Panc1 (cell line): ENCODE data around the gene TREM2. TPM values are rescaled to one million over a fixed set of nuclear protein-coding genes. Genes with fewer than 3 reads are reported as not detected.

Experiments used
- ATAC-seq: fragments of 200-7000 bp; cut with Tn5 transposase; 2 replicates; pipeline ENCODE4 v1.9.1; 2020; ENCODE audit warnings: mild to moderate bottlenecking, moderate library complexity
- BruUV-seq: library from RNA; stranded (reverse); fragments of 400-500 nt; replicated peaks from 2 replicates; lab custom pipeline; 2021; lab: Mats Ljungman, UMichigan
- CTCF ChIA-PET: fragments of 300-600 bp; sonication (Branson Sonifier 250); formaldehyde crosslinking; loops from one replicate; lab custom pipeline; 2022; ENCODE audit warnings: antibody characterized with exemption; lab: Charles Lee
- POLR2A ChIA-PET: fragments of 300-600 bp; sonication (Branson Sonifier 250); formaldehyde crosslinking; loops from one replicate; lab custom pipeline; 2022; ENCODE audit warnings: antibody characterized with exemption; lab: Charles Lee
- DNase-seq: peaks from one replicate; pipeline ENCODE4 v3.0.0-alpha.2; 2010; ENCODE audit warnings: low read depth, low spot score
- H3K27ac ChIP-seq: 2 replicates; pipeline ENCODE4 v1.5.1; 2011; ENCODE audit warnings: mild to moderate bottlenecking, low read length, inconsistent platforms
- H3K27me3 ChIP-seq: fragments of 200-500 bp; sonication (Bioruptor generic); 2 replicates; pipeline ENCODE4 v1.6.0; 2014; ENCODE audit warnings: low read length, inconsistent platforms; ENCODE audit not compliant: control insufficient read depth, insufficient read depth
- H3K36me3 ChIP-seq: fragments of 200-500 bp; sonication (Bioruptor generic); 2 replicates; pipeline ENCODE4 v1.5.1; 2014; ENCODE audit warnings: inconsistent platforms, mild to moderate bottlenecking, low read length, moderate library complexity; ENCODE audit not compliant: control insufficient read depth, insufficient read depth
- H3K4me1 ChIP-seq: 2 replicates; pipeline ENCODE4 v1.5.1; 2011; ENCODE audit warnings: inconsistent platforms, mild to moderate bottlenecking, low read length, moderate library complexity; ENCODE audit not compliant: control insufficient read depth, insufficient read depth
- H3K4me3 ChIP-seq, 2 experiments: 2 replicates each; pipeline ENCODE4 v1.5.1; 2011 to 2012; ENCODE audit warnings: low read depth in 2 of 2, low read length in 2 of 2, mild to moderate bottlenecking in 2 of 2, inconsistent platforms in 1 of 2, moderate library complexity in 1 of 2
- H3K9me3 ChIP-seq: fragments of 200-500 bp; sonication (Bioruptor generic); 2 replicates; pipeline ENCODE4 v1.5.1; 2014; ENCODE audit warnings: low read depth, mild to moderate bottlenecking, inconsistent platforms, low read length, moderate library complexity; ENCODE audit not compliant: control insufficient read depth, insufficient read depth
- CTCF ChIP-seq: fragments of 450-650 bp; IDR thresholded peaks from 2 replicates; pipeline ENCODE4 v1.5.1; 2017; ENCODE audit warnings: mild to moderate bottlenecking
- POLR2AphosphoS5 ChIP-seq: IDR thresholded peaks from 2 replicates; pipeline ENCODE4 v1.6.1; 2012; ENCODE audit warnings: mild to moderate bottlenecking, low read depth, low read length, moderate library complexity
- REST ChIP-seq, 2 experiments: IDR thresholded peaks; 2 replicates each; pipeline ENCODE4 v1.6.1; 2011 to 2012; ENCODE audit warnings: low read depth in 2 of 2, control low read depth in 1 of 2, low read length in 1 of 2, mild to moderate bottlenecking in 1 of 2, moderate library complexity in 1 of 2; ENCODE audit not compliant: insufficient read depth in 1 of 2
- SIN3A ChIP-seq: IDR thresholded peaks from 2 replicates; pipeline ENCODE4 v1.6.1; 2012; ENCODE audit warnings: low read depth, mild to moderate bottlenecking, low read length, moderate library complexity, borderline replicate concordance; ENCODE audit not compliant: insufficient read depth
- TCF7L2 ChIP-seq: IDR thresholded peaks from 2 replicates; pipeline ENCODE4 v1.6.1; 2011; ENCODE audit warnings: mild to moderate bottlenecking, low read depth, low read length, inconsistent platforms
- in situ Hi-C: cut with HindIII; loops from 2 replicates; pipeline ENCODE4 v1.10.0; 2016; ENCODE audit warnings: low sequenced_read_pairs, low pct_unique_long_range_greater_than_20kb
- intact Hi-C: fragments of 100-400 bp; cut with micrococcal nuclease; formaldehyde crosslinking; loops from one replicate; pipeline ENCODE4 v1.10.0; 2022; ENCODE audit not compliant: unreplicated experiment
- total RNA-seq: library from RNA; stranded (reverse); gene quantifications from one replicate; pipeline ENCODE4 v1.2.1, GENCODE V29; 2021; ENCODE audit not compliant: unreplicated experiment

Gene TREM2
- total RNA-seq, 1 experiment from 2014 or later = not detected

- ChIA-PET CTCF (no interaction called here), POLR2A (no interaction called here)
These were observed 31.5 kb upstream of the TREM2 start for GRCh38 chr6:41194386-41194785.

GRCh38 chr6:41193884-41194283 lies 31.0 kb upstream of the TREM2 start:
- Histone ChIP-seq H3K4me1 (no peaks in the 10 kb centered on the region), H3K4me3 (no peak overlapping the region), H3K9me3 (peaks cover 4% of the 10 kb centered on the region; the same call in 1 of the 2 replicates), H3K27me3 (peaks cover 4% of the 10 kb centered on the region; the same call in 1 of the 2 replicates), H3K27ac (no peak overlapping the region), H3K36me3 (no peaks in the 10 kb centered on the region)
- DNase-seq (no peak), ATAC-seq (no peak)
- TF ChIP-seq CTCF (no peak), POLR2AphosphoS5 (no peak), SIN3A (no peak), REST (IDR thresholded peaks at IDR 0.05; ENCODE audit: insufficient read depth in 1 of 2, low read depth in 2 of 2, low read length in 1 of 2) (no peak), TCF7L2 (no peak)
- ChIA-PET POLR2A (no interaction called here), CTCF (no interaction called here)
- BruUV-seq = no TSS peak
- in situ Hi-C loops (no loop called here), intact Hi-C loops (no loop called here)

More at GRCh38 chr6:41194386-41194785, 31.5 kb upstream of the TREM2 start:
- Histone ChIP-seq H3K4me3 (no peak overlapping the region), H3K27ac (no peak overlapping the region), H3K4me1 (no peaks in the 10 kb centered on the region), H3K9me3 (peaks cover 4% of the 10 kb centered on the region; the same call in 1 of the 2 replicates), H3K36me3 (no peaks in the 10 kb centered on the region), H3K27me3 (peaks cover 4% of the 10 kb centered on the region; the same call in 1 of the 2 replicates)
- no TSS peak for BruUV-seq
- intact Hi-C loops (no loop called here), in situ Hi-C loops (no loop called here)
- DNase-seq (no peak), ATAC-seq (no peak)
- no peak for TF ChIP-seq SIN3A
- TF ChIP-seq POLR2AphosphoS5 = no peak
- TF ChIP-seq TCF7L2 = no peak
- TF ChIP-seq REST (IDR thresholded peaks at IDR 0.05; ENCODE audit: insufficient read depth in 1 of 2, low read depth in 2 of 2, low read length in 1 of 2) = no peak
- TF ChIP-seq CTCF = no peak
